ENCODE data around the gene HOMER3.

GRCh38 chr19:18961767-18962620, 21.0 kb upstream of the HOMER3 start:
- no peak for TF ChIP-seq CTCF (IDR thresholded peaks at IDR 0.05)
- no peak for TF ChIP-seq POLR2AphosphoS5 (IDR thresholded peaks at IDR 0.05)
- no peak for TF ChIP-seq POLR2A (IDR thresholded peaks at IDR 0.05)
